Tibial nerve (tissue), 4 donors: ENCODE measurements around the gene USP5. TPM values are rescaled to one million over a fixed set of nuclear protein-coding genes. Genes with fewer than 3 reads are reported as not detected.

Source experiments
- DNase-seq, 2 donors: peaks; one replicate each; pipeline ENCODE4 v3.0.0-alpha.2; 2019; ENCODE audit warnings: low spot score in 2 of 2
- H3K27ac ChIP-seq, 4 donors: fragments of 200-600 bp; sonication (generic) in 3 of 4; one replicate each; pipeline ENCODE4 v1.5.1; 2017 to 2019; ENCODE audit warnings: mild to moderate bottlenecking in 1 of 4
- H3K27me3 ChIP-seq, 2 donors: fragments of 200-600 bp; sonication (generic) in 1 of 2; one replicate each; pipeline versions ENCODE4 v1.5.1 to v1.6.0; 2017 to 2019
- H3K36me3 ChIP-seq, 3 donors: fragments of 200-600 bp; sonication (generic); one replicate each; pipeline ENCODE4 v1.5.1; 2018 to 2019
- H3K4me1 ChIP-seq, 4 donors: fragments of 200-600 bp; sonication (generic) in 3 of 4; one replicate each; pipeline ENCODE4 v1.5.1; 2017 to 2019
- H3K4me3 ChIP-seq, 4 donors: fragments of 200-600 bp; sonication (generic) in 3 of 4; one replicate each; pipeline ENCODE4 v1.5.1; 2017 to 2019; ENCODE audit warnings: mild to moderate bottlenecking in 1 of 4, moderate library complexity in 1 of 4
- H3K9me3 ChIP-seq, 4 donors: fragments of 200-600 bp; sonication (generic) in 3 of 4; one replicate each; pipeline ENCODE4 v1.5.1; 2017 to 2019
- EP300 ChIP-seq, 2 donors: sonication (generic); formaldehyde crosslinking; IDR thresholded peaks; one replicate each; pipeline ENCODE4 v1.6.1; 2017; ENCODE audit warnings: antibody characterized with exemption in 2 of 2, mild to moderate bottlenecking in 1 of 2
- POLR2A ChIP-seq, 2 donors: fragments of 450-650 bp; IDR thresholded peaks; one replicate each; pipeline ENCODE4 v1.6.1; 2017; ENCODE audit warnings: antibody characterized with exemption in 2 of 2, mild to moderate bottlenecking in 2 of 2, moderate library complexity in 2 of 2
- WGBS, 2 donors: methylation state at CpG; one replicate each; pipeline ENCODE4 v1.1.5; 2018; 5-methylcytosine and 5-hydroxymethylcytosine counted together
- total RNA-seq, 4 donors: library from RNA; depleted of rRNA; stranded (reverse); fragments of >200 nt; gene quantifications; one replicate each; pipeline ENCODE4 v1.1.0, GENCODE V29; 2016
- TF ChIP-seq, protein P1 (sequence below), 5 experiments: fragments of 200-600 bp in 3 of 5; fragments of 450-650 bp in 2 of 5; sonication (generic) in 3 of 5; IDR thresholded peaks; one replicate each; pipeline ENCODE4 v1.5.1; 2016 to 2019; ENCODE audit warnings: antibody characterized with exemption in 5 of 5, mild to moderate bottlenecking in 3 of 5, moderate library complexity in 2 of 5

Gene USP5
- total RNA-seq, 4 donors from 2014 or later, result 47.6 to 63.9 (median 56.8) TPM

DNA sequence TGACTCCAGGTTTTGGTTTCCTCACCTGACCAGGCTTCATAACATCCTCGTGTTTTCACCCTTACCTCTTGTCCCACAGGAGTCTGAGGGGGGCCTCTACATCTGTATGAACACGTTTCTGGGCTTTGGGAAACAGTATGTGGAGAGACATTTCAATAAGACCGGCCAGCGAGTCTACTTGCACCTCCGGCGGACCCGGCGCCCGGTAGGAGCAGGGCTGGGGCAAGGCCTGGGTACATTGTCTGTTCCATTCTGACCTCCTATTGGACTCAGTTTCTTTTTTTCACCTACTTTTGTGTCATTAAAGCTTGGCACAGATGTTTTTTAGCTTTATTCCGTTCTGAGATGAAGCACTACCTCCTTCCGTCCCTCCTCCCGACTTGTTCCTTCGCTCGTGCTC lies 3.4 kb downstream of the USP5 start:
- no peak for TF ChIP-seq EP300 (IDR thresholded peaks at IDR 0.05)
- TF ChIP-seq, protein P1, sequence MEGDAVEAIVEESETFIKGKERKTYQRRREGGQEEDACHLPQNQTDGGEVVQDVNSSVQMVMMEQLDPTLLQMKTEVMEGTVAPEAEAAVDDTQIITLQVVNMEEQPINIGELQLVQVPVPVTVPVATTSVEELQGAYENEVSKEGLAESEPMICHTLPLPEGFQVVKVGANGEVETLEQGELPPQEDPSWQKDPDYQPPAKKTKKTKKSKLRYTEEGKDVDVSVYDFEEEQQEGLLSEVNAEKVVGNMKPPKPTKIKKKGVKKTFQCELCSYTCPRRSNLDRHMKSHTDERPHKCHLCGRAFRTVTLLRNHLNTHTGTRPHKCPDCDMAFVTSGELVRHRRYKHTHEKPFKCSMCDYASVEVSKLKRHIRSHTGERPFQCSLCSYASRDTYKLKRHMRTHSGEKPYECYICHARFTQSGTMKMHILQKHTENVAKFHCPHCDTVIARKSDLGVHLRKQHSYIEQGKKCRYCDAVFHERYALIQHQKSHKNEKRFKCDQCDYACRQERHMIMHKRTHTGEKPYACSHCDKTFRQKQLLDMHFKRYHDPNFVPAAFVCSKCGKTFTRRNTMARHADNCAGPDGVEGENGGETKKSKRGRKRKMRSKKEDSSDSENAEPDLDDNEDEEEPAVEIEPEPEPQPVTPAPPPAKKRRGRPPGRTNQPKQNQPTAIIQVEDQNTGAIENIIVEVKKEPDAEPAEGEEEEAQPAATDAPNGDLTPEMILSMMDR (IDR thresholded peaks at IDR 0.05), result no peak
- TF ChIP-seq POLR2A (IDR thresholded peaks at IDR 0.05), result no peak
- no peak overlapping the region for H3K27ac ChIP-seq
- H3K4me1 ChIP-seq, result peaks cover 0 to 23% (median 14%) of the 10 kb centered on the region in 4 donors
- no peak for DNase-seq
- WGBS, 2 donors, result 89 to 93% methylated on average over 14 of the region's 14 CpGs
- no peak overlapping the region for H3K4me3 ChIP-seq
- no peaks in the 10 kb centered on the region for H3K27me3 ChIP-seq
- H3K36me3 ChIP-seq, result peaks cover 2 to 55% (median 15%) of the 10 kb centered on the region in 3 donors
- no peaks in the 10 kb centered on the region for H3K9me3 ChIP-seq

DNA sequence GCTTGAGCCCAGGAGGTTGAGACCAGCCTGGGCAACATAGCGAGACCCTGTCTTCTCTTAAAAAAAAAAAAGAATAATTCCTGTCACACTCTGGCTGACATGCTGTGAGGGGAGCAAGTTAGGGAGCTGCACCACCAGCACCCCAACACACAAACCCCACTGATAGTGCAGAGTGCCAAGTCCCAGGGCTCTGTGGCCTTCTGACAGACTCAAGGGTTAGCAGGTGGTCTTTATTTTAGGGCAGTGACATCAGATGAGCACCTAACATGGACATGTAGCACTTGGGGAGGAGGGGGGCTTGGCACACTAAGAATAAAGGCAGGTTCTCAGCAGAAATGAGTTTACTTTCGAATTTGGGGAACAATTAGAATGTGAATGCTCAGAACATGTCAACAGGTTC lies 6.8 kb downstream of the USP5 start:
- no peaks in the 10 kb centered on the region for H3K27me3 ChIP-seq
- WGBS, 2 donors, result 95 to 100% methylated on average over 2 of the region's 2 CpGs
- H3K4me3 ChIP-seq, result no peak overlapping the region
- no peaks in the 10 kb centered on the region for H3K9me3 ChIP-seq
- no peak for DNase-seq
- peaks cover 0 to 4% (median under 1%) of the 10 kb centered on the region in 4 donors for H3K4me1 ChIP-seq
- no peak overlapping the region for H3K27ac ChIP-seq
- TF ChIP-seq, protein P1 (IDR thresholded peaks at IDR 0.05), result no peak
- TF ChIP-seq EP300 (IDR thresholded peaks at IDR 0.05) (no peak), POLR2A (IDR thresholded peaks at IDR 0.05) (no peak)
- H3K36me3 ChIP-seq, result peaks cover 2 to 90% (median 31%) of the 10 kb centered on the region in 3 donors

DNA sequence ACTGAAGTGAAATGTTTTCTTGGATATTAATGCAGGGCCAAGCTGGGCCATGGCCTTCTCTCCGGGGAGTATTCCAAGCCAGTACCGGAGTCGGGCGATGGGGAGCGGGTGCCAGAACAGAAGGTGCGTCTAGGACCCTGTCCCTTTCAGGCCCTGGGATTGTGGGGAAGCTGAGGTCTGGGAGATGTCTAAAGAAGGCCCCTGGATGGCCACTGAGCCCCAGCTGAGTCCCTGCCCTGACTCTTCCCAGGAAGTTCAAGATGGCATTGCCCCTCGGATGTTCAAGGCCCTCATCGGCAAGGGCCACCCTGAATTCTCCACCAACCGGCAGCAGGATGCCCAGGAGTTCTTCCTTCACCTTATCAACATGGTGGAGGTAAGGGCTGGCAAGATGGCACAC lies 8.2 kb downstream of the USP5 start:
- no peaks in the 10 kb centered on the region for H3K9me3 ChIP-seq
- no peaks in the 10 kb centered on the region for H3K27me3 ChIP-seq
- TF ChIP-seq, protein P1 (IDR thresholded peaks at IDR 0.05), result no peak
- TF ChIP-seq EP300 (IDR thresholded peaks at IDR 0.05), result no peak
- no peak for TF ChIP-seq POLR2A (IDR thresholded peaks at IDR 0.05)
- H3K4me1 ChIP-seq, result no peaks in the 10 kb centered on the region
- peaks cover 2 to 98% (median 31%) of the 10 kb centered on the region in 3 donors for H3K36me3 ChIP-seq
- H3K27ac ChIP-seq, result no peak overlapping the region
- no peak for DNase-seq
- H3K4me3 ChIP-seq, result no peak overlapping the region
- WGBS, 2 donors, result 90 to 96% methylated on average over 9 of the region's 9 CpGs

DNA sequence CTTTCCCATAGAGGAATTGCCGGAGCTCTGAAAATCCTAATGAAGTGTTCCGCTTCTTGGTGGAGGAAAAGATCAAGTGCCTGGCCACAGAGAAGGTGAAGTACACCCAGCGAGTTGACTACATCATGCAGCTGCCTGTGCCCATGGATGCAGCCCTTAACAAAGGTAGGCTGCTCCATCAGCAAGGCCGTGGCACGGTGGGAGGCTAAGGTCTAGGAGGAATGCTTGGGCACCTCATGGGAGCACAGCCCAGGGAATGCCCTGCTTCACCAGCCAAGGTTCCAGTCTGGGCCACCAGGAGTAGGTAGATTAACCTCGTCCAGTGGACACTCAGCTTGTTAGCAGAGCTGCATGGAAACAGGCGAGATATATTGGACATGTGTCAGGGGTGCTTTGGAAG lies 9.0 kb downstream of the USP5 start:
- 91 to 94% methylated on average over 7 of the region's 7 CpGs for WGBS, 2 donors
- Histone ChIP-seq H3K4me3 (no peak overlapping the region), H3K27me3 (no peaks in the 10 kb centered on the region), H3K9me3 (no peaks in the 10 kb centered on the region), H3K4me1 (no peaks in the 10 kb centered on the region), H3K36me3 (peaks cover 2 to 100% (median 31%) of the 10 kb centered on the region in 3 donors), H3K27ac (no peak overlapping the region)
- DNase-seq, result no peak
- no peak for TF ChIP-seq POLR2A (IDR thresholded peaks at IDR 0.05)
- TF ChIP-seq EP300 (IDR thresholded peaks at IDR 0.05), result no peak
- TF ChIP-seq, protein P1 (IDR thresholded peaks at IDR 0.05), result no peak

DNA sequence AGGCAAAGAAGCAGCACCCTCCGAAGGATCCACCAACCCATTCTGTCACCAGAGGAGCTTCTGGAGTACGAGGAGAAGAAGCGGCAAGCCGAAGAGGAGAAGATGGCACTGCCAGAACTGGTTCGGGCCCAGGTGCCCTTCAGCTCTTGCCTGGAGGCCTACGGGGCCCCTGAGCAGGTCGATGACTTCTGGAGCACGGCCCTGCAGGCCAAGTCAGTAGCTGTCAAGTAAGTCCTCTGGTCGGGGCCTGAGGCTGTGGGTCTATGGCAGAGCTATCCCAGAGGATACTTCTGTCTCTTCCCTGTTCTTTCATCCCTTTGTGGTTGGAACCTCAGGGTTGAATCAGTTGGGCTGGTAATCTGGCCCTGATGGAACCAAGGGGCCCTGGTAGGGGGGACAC lies 9.4 kb downstream of the USP5 start:
- Histone ChIP-seq H3K27me3 (no peaks in the 10 kb centered on the region), H3K36me3 (peaks cover 2 to 100% (median 28%) of the 10 kb centered on the region in 3 donors), H3K9me3 (no peaks in the 10 kb centered on the region), H3K27ac (no peak overlapping the region), H3K4me1 (peaks cover 0 to 2% (median 0%) of the 10 kb centered on the region in 4 donors), H3K4me3 (no peak overlapping the region)
- TF ChIP-seq, protein P1 (IDR thresholded peaks at IDR 0.05), result no peak
- no peak for TF ChIP-seq EP300 (IDR thresholded peaks at IDR 0.05)
- TF ChIP-seq POLR2A (IDR thresholded peaks at IDR 0.05), result no peak
- DNase-seq, result no peak
- WGBS, 2 donors, result 94 to 98% methylated on average over 8 to 9 of the region's 9 CpGs
